ENCODE results near the gene LAGE3. TPM values are rescaled to one million over a fixed set of nuclear protein-coding genes. Genes with fewer than 3 reads are reported as not detected.

Gene LAGE3
- total and polyA plus RNA-seq, 2 donors from 2014 or later, result 10.0 to 29.0 TPM

DNA sequence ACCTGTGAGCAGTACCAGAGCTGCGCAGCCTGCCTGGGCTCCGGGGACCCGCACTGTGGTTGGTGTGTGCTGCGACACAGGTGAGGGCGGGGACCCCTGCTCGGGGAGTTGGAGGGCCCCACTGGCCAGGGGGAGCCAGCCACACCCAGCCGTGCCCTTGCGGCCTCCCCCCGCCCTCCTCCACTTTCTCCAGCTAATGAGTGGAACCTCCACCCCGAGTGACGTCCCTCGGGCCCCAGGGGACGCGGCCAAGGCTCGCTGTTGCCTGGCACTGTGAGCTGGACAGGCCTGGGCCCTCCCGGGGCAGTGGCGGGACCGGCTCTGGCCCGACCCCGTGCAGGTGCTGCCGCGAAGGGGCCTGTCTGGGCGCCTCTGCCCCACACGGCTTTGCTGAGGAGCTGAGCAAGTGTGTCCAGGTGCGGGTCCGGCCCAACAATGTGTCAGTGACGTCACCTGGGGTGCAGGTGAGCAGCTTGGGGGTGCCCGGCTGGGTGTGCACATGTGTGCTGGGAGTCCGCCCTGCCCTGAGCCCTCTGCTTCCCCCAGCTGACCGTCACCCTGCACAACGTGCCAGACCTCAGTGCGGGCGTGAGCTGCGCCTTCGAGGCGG lies 15.4 kb downstream of the LAGE3 start:
- no peak overlapping the region for H3K27ac ChIP-seq (ENCODE audit: low read depth in 2 of 2, low read length in 2 of 2)
- no peaks in the 10 kb centered on the region for H3K27me3 ChIP-seq (ENCODE audit: control insufficient read depth, insufficient read depth, low read length)
- FAIRE-seq (no peak), DNase-seq (peak in 1 of 5 donors; percentile 74)
- intact Hi-C loops (cut with DNase I), result no loop called here
- no peak overlapping the region for H3K4me3 ChIP-seq (ENCODE audit: low read length in 3 of 3)
- H3K36me3 ChIP-seq (ENCODE audit: control insufficient read depth in 2 of 3, insufficient read depth in 3 of 3, low read length in 3 of 3), result no peaks in the 10 kb centered on the region
- H3K9ac ChIP-seq (ENCODE audit: low read length in 3 of 3), result no peak overlapping the region
- no peaks in the 10 kb centered on the region for H3K4me1 ChIP-seq (ENCODE audit: control insufficient read depth in 2 of 3, insufficient read depth in 2 of 3, low read depth in 1 of 3, low read length in 3 of 3)
- no peaks in the 10 kb centered on the region for H3K9me3 ChIP-seq (ENCODE audit: control insufficient read depth in 2 of 3, insufficient read depth in 1 of 3, low read length in 3 of 3)
- TF ChIP-seq, protein P1, sequence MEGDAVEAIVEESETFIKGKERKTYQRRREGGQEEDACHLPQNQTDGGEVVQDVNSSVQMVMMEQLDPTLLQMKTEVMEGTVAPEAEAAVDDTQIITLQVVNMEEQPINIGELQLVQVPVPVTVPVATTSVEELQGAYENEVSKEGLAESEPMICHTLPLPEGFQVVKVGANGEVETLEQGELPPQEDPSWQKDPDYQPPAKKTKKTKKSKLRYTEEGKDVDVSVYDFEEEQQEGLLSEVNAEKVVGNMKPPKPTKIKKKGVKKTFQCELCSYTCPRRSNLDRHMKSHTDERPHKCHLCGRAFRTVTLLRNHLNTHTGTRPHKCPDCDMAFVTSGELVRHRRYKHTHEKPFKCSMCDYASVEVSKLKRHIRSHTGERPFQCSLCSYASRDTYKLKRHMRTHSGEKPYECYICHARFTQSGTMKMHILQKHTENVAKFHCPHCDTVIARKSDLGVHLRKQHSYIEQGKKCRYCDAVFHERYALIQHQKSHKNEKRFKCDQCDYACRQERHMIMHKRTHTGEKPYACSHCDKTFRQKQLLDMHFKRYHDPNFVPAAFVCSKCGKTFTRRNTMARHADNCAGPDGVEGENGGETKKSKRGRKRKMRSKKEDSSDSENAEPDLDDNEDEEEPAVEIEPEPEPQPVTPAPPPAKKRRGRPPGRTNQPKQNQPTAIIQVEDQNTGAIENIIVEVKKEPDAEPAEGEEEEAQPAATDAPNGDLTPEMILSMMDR (IDR thresholded peaks at IDR 0.05; ENCODE audit: borderline replicate concordance, extremely low read depth, insufficient read depth), result no peak

DNA sequence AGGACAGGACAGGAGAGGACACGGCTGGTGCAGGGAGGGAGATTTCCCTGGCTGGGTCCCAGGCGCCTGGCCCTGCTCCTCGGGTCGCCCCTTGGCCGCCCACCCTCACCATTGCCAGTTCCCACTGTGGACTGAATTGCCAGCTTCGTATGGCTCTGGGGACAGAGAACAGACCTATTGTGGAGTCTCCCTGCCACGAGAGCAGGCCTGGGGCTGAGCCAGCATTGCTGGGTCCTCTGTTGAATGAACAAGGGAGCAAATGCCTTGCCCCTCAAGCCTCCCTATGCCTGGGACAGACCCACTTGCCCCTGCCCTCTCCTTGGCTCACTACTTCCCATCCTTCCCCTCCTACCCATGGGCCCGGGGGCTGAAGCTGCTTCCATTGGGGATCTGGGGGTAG lies 16.7 kb downstream of the LAGE3 start:
- FAIRE-seq, result no peak
- Histone ChIP-seq H3K9ac (ENCODE audit: low read length in 3 of 3) (no peak overlapping the region), H3K27ac (ENCODE audit: low read depth in 2 of 2, low read length in 2 of 2) (no peak overlapping the region), H3K9me3 (ENCODE audit: control insufficient read depth in 2 of 3, insufficient read depth in 1 of 3, low read length in 3 of 3) (no peaks in the 10 kb centered on the region), H3K27me3 (ENCODE audit: control insufficient read depth, insufficient read depth, low read length) (no peaks in the 10 kb centered on the region), H3K4me3 (ENCODE audit: low read length in 3 of 3) (no peak overlapping the region), H3K4me1 (ENCODE audit: control insufficient read depth in 2 of 3, insufficient read depth in 2 of 3, low read depth in 1 of 3, low read length in 3 of 3) (no peaks in the 10 kb centered on the region), H3K36me3 (ENCODE audit: control insufficient read depth in 2 of 3, insufficient read depth in 3 of 3, low read length in 3 of 3) (no peaks in the 10 kb centered on the region)
- no peak for DNase-seq
- intact Hi-C loops (cut with DNase I), result no loop called here
- TF ChIP-seq, protein P1 (IDR thresholded peaks at IDR 0.05; ENCODE audit: borderline replicate concordance, extremely low read depth, insufficient read depth), result no peak

DNA sequence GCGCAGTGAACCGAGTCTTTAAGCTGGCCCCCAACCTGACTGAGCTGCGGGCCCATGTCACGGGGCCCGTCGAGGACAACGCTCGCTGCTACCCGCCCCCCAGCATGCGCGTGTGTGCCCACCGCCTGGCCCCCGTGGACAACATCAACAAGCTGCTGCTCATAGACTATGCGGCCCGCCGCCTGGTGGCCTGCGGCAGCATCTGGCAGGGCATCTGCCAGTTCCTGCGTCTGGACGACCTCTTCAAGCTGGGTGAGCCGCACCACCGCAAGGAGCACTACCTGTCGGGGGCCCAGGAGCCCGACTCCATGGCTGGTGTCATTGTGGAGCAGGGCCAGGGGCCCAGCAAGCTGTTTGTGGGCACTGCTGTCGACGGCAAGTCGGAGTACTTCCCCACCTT lies 18.8 kb downstream of the LAGE3 start:
- no peaks in the 10 kb centered on the region for H3K27me3 ChIP-seq (ENCODE audit: control insufficient read depth, insufficient read depth, low read length)
- intact Hi-C loops (cut with DNase I), result no loop called here
- DNase-seq (peak in 2 of 5 donors; percentile 31 to 75), FAIRE-seq (no peak)
- no peaks in the 10 kb centered on the region for H3K9me3 ChIP-seq (ENCODE audit: control insufficient read depth in 2 of 3, insufficient read depth in 1 of 3, low read length in 3 of 3)
- H3K4me3 ChIP-seq (ENCODE audit: low read length in 3 of 3), result no peak overlapping the region
- no peak overlapping the region for H3K27ac ChIP-seq (ENCODE audit: low read depth in 2 of 2, low read length in 2 of 2)
- H3K36me3 ChIP-seq (ENCODE audit: control insufficient read depth in 2 of 3, insufficient read depth in 3 of 3, low read length in 3 of 3), result no peaks in the 10 kb centered on the region
- TF ChIP-seq, protein P1 (IDR thresholded peaks at IDR 0.05; ENCODE audit: borderline replicate concordance, extremely low read depth, insufficient read depth), result no peak
- H3K4me1 ChIP-seq (ENCODE audit: control insufficient read depth in 2 of 3, insufficient read depth in 2 of 3, low read depth in 1 of 3, low read length in 3 of 3), result no peaks in the 10 kb centered on the region
- H3K9ac ChIP-seq (ENCODE audit: low read length in 3 of 3), result no peak overlapping the region

DNA sequence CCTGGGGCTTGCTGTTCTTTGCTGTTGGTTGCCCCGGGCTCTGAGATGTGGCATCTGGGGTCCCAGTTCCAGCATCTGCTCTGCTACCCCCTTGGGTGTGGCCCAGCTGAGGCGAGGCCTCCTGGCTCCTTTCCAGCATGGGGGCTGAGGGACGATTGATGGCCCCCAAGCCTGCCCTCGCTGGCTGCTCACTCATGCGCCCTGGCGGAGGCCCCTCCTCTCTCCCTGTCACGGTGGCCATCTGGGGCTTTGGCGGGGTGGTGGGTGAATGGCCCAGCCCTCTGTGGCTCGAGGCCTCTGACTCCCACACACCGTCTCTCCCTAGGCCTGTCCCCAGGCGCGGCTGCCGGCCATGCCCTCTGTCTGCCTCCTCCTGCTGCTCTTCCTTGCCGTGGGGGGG lies 19.2 kb downstream of the LAGE3 start:
- Histone ChIP-seq H3K9me3 (ENCODE audit: control insufficient read depth in 2 of 3, insufficient read depth in 1 of 3, low read length in 3 of 3) (no peaks in the 10 kb centered on the region), H3K27me3 (ENCODE audit: control insufficient read depth, insufficient read depth, low read length) (no peaks in the 10 kb centered on the region), H3K4me3 (ENCODE audit: low read length in 3 of 3) (no peak overlapping the region), H3K27ac (ENCODE audit: low read depth in 2 of 2, low read length in 2 of 2) (no peak overlapping the region), H3K9ac (ENCODE audit: low read length in 3 of 3) (no peak overlapping the region), H3K4me1 (ENCODE audit: control insufficient read depth in 2 of 3, insufficient read depth in 2 of 3, low read depth in 1 of 3, low read length in 3 of 3) (no peaks in the 10 kb centered on the region), H3K36me3 (ENCODE audit: control insufficient read depth in 2 of 3, insufficient read depth in 3 of 3, low read length in 3 of 3) (no peaks in the 10 kb centered on the region)
- intact Hi-C loops (cut with DNase I), result no loop called here
- TF ChIP-seq, protein P1 (IDR thresholded peaks at IDR 0.05; ENCODE audit: borderline replicate concordance, extremely low read depth, insufficient read depth), result no peak
- FAIRE-seq, result no peak
- DNase-seq, result peak; percentile 27 to 68 (median 44)

Data from kidney (tissue), 14 donors.